GM12878 (cell line): ENCODE results near the gene TFCP2.

Experiments used
- ATF2 ChIP-seq: IDR thresholded peaks from 2 replicates; pipeline ENCODE4 v1.6.1; 2012; ENCODE audit warnings: low read length, inconsistent platforms
- BCL11A ChIP-seq: IDR thresholded peaks from 2 replicates; pipeline ENCODE4 v1.6.1; 2011; ENCODE audit warnings: low read depth, low read length
- CHD1 ChIP-seq: IDR thresholded peaks from 2 replicates; pipeline ENCODE4 v1.6.1; 2012; ENCODE audit warnings: low read depth, low read length, improper control_type of control experiment
- CTCF ChIP-seq, 3 experiments: IDR thresholded peaks in 2 of 3; conservative IDR thresholded peaks in 1 of 3; 2 replicates each; pipeline ENCODE4 v1.5.1; 2011; ENCODE audit warnings: low read depth in 3 of 3, low read length in 3 of 3, mild to moderate bottlenecking in 3 of 3, control low read depth in 2 of 3, moderate library complexity in 2 of 3, inconsistent platforms in 1 of 3, mixed read lengths in 1 of 3; ENCODE audit not compliant: control insufficient read depth in 2 of 3, insufficient read depth in 1 of 3; ENCODE audit errors: extremely low read depth in 1 of 3
- DPF2 ChIP-seq: fragments of 450-650 bp; IDR thresholded peaks from 2 replicates; pipeline ENCODE4 v1.6.1; 2017; ENCODE audit warnings: mild to moderate bottlenecking
- EZH2 ChIP-seq: IDR thresholded peaks from 2 replicates; pipeline ENCODE4 v1.6.1; 2012; ENCODE audit warnings: low read depth, mild to moderate bottlenecking, control low read depth, inconsistent platforms, low read length, borderline replicate concordance; ENCODE audit not compliant: control insufficient read depth
- POLR2AphosphoS5 ChIP-seq: IDR thresholded peaks from 2 replicates; pipeline ENCODE4 v1.6.1; 2011; ENCODE audit warnings: mild to moderate bottlenecking, low read length, inconsistent platforms
- RAD21 ChIP-seq: IDR thresholded peaks from 2 replicates; pipeline ENCODE4 v1.6.1; 2011; ENCODE audit warnings: mild to moderate bottlenecking, low read depth, low read length, moderate library complexity; ENCODE audit not compliant: insufficient read depth
- SUZ12 ChIP-seq: fragments of 200-600 bp; sonication (generic); IDR thresholded peaks from one replicate; pipeline ENCODE4 v1.6.1; 2018; ENCODE audit warnings: antibody characterized with exemption, mild to moderate bottlenecking; ENCODE audit not compliant: unreplicated experiment
- YBX1 ChIP-seq: fragments of 450-650 bp; IDR thresholded peaks from 2 replicates; pipeline ENCODE4 v1.6.1; 2016; ENCODE audit warnings: antibody characterized with exemption
- ZBTB33 ChIP-seq: fragments of 450-650 bp; IDR thresholded peaks from 2 replicates; pipeline ENCODE4 v1.6.1; 2017; ENCODE audit warnings: mild to moderate bottlenecking
- ZNF24 ChIP-seq: fragments of 450-650 bp; IDR thresholded peaks from 2 replicates; pipeline ENCODE4 v1.6.1; 2017; ENCODE audit warnings: antibody characterized with exemption, mild to moderate bottlenecking

GRCh38 chr12:51132693-51133092 lies 40.2 kb downstream of the TFCP2 start:
- no peak for TF ChIP-seq ATF2
- no peak for TF ChIP-seq BCL11A
- TF ChIP-seq CTCF (IDR thresholded peaks at IDR 0.05 in 2 of 3, conservative IDR thresholded peaks at IDR 0.05 in 1 of 3; ENCODE audit: control insufficient read depth in 2 of 3, extremely low read depth in 1 of 3, insufficient read depth in 1 of 3, low read depth in 3 of 3, low read length in 3 of 3): no peak
- no peak for TF ChIP-seq RAD21
- no peak for TF ChIP-seq DPF2
- no peak for TF ChIP-seq POLR2AphosphoS5
- TF ChIP-seq ZNF24: no peak
- TF ChIP-seq YBX1: no peak
- TF ChIP-seq EZH2: no peak
- no peak for TF ChIP-seq CHD1
- TF ChIP-seq ZBTB33: no peak
- TF ChIP-seq SUZ12: no peak
